Measurements from ENCODE around the gene KLHL11.

DNA sequence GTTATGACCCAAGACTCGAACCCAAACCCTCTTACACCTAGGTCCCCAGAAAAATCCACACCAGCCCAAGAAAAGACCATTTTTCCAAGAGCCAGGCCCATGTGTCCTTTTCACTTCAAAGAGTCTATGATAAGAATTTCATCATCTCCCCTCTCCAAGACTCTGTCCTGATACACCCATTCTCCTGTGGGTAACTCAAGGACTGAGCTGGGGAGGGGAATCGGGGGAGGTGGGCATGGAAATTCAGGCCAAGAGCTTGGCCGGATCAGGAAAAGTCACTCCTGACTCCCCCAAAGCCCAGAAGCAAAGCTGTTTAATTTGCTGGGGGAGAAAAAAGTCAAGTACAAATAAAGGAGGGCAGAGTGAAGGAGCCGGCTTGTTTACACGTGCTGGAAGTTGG is 49.8 kb upstream of the KLHL11 start:
- TF ChIP-seq TAF1 (IDR thresholded peaks at IDR 0.05; ENCODE audit: borderline replicate concordance, low read depth, low read length) (no peak), RCOR1 (conservative IDR thresholded peaks at IDR 0.05; ENCODE audit: low read depth, low read length) (no peak), POLR2AphosphoS5 (IDR thresholded peaks at IDR 0.05; ENCODE audit: low read length) (no peak), TCF12 (IDR thresholded peaks at IDR 0.05; ENCODE audit: low read depth, low read length) (no peak)
